ENCODE measurements around the gene ATL3.
A peak's percentile ranks its signal among the peaks of the same experiment; 100 is the strongest.
"Not testable (repeated sequence)": the region's sequence is repeated elsewhere in the genome, so short reads cannot be mapped to it uniquely, and the experiment has no call there.

ATL3 gene

DNA sequence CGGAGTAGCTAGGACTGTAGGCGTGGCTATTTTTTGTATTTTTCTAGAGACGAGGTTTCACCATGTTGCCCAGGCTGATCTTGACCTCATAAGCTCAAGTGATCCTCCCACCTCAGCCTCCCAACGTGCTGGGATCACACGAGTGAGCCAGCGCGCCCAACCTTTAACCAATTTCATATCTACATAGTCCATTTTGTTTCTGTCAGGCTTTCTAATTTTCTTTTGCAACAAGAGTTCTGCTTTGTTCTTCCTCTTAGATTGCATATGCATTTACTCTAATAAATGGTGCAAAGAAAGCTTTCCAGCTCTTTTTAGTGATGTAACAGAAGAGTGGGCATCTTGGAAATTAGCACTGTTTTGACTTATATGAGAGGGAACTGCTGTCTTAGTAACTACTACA is 23.4 kb upstream of the ATL3 start:
- no peak overlapping the region for H3K4me3 ChIP-seq (ENCODE audit: low read depth in 1 of 2, low read length in 2 of 2)
- no peak overlapping the region for H3K9ac ChIP-seq (ENCODE audit: low read depth, low read length)
- peaks cover 46% of the 10 kb centered on the region for H4K20me1 ChIP-seq (ENCODE audit: insufficient read depth, low read length)
- peaks cover 4% of the 10 kb centered on the region; the same call in 1 of the 2 replicates for H3K4me1 ChIP-seq (ENCODE audit: insufficient read depth, low read length)
- no peak overlapping the region for H3K27ac ChIP-seq (ENCODE audit: low read length)
- ATAC-seq (ENCODE audit: insufficient read depth, low read depth): no peak
- no peaks in the 10 kb centered on the region for H3K27me3 ChIP-seq (ENCODE audit: insufficient read depth, low read length, poor library complexity)
- H3K4me2 ChIP-seq (ENCODE audit: insufficient read depth, low read length): no peak overlapping the region
- no peak for DNase-seq
- peaks cover 95% of the 10 kb centered on the region for H3K79me2 ChIP-seq (ENCODE audit: insufficient read depth, low read length)
- H3K36me3 ChIP-seq (ENCODE audit: insufficient read depth, low read length): peaks cover 10% of the 10 kb centered on the region; the same call in 1 of the 2 replicates
- H2AFZ ChIP-seq (ENCODE audit: low read depth, low read length): no peak overlapping the region
- no peak for TF ChIP-seq EZH2 (IDR thresholded peaks at IDR 0.05; ENCODE audit: borderline replicate concordance, low read depth, low read length, severe bottlenecking)
- TF ChIP-seq, protein P1, sequence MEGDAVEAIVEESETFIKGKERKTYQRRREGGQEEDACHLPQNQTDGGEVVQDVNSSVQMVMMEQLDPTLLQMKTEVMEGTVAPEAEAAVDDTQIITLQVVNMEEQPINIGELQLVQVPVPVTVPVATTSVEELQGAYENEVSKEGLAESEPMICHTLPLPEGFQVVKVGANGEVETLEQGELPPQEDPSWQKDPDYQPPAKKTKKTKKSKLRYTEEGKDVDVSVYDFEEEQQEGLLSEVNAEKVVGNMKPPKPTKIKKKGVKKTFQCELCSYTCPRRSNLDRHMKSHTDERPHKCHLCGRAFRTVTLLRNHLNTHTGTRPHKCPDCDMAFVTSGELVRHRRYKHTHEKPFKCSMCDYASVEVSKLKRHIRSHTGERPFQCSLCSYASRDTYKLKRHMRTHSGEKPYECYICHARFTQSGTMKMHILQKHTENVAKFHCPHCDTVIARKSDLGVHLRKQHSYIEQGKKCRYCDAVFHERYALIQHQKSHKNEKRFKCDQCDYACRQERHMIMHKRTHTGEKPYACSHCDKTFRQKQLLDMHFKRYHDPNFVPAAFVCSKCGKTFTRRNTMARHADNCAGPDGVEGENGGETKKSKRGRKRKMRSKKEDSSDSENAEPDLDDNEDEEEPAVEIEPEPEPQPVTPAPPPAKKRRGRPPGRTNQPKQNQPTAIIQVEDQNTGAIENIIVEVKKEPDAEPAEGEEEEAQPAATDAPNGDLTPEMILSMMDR (IDR thresholded peaks at IDR 0.05; ENCODE audit: borderline replicate concordance, extremely low read depth, low read length, poor library complexity, severe bottlenecking): no peak
- no peaks in the 10 kb centered on the region for H3K9me3 ChIP-seq (ENCODE audit: insufficient read depth, low read length, severe bottlenecking)

DNA sequence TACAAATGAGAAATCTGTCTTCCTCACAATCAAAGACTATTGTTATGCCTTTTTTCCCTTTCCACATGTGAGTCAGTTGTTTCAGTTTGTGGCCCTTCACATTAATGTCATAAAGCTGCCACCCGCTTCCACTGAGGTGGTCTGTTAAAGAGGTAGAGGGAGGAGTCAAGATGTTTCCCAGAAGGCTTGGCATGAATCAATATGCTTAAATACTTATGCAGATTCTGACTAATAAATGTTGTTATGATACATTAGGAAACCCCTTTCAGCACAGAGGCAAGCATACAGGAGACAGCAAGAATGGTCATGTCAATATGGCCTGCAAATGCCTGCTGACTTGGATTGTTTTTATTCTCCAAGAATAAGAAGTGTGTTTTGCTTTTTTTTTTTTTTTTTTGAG is 16.7 kb upstream of the ATL3 start:
- Histone ChIP-seq H3K4me1 (ENCODE audit: insufficient read depth, low read length) (peaks cover 63% of the 10 kb centered on the region), H3K36me3 (ENCODE audit: insufficient read depth, low read length) (peaks cover 15% of the 10 kb centered on the region; the same call in 1 of the 2 replicates), H3K9me3 (ENCODE audit: insufficient read depth, low read length, severe bottlenecking) (no peaks in the 10 kb centered on the region), H3K27ac (ENCODE audit: low read length) (no peak overlapping the region), H2AFZ (ENCODE audit: low read depth, low read length) (no peak overlapping the region), H3K79me2 (ENCODE audit: insufficient read depth, low read length) (peaks cover 97% of the 10 kb centered on the region), H3K4me2 (ENCODE audit: insufficient read depth, low read length) (peak overlapping the region; percentile 6; the same call in 1 of the 2 replicates), H3K4me3 (ENCODE audit: low read depth in 1 of 2, low read length in 2 of 2) (no peak overlapping the region), H3K27me3 (ENCODE audit: insufficient read depth, low read length, poor library complexity) (no peaks in the 10 kb centered on the region), H4K20me1 (ENCODE audit: insufficient read depth, low read length) (peaks cover 47% of the 10 kb centered on the region), H3K9ac (ENCODE audit: low read depth, low read length) (no peak overlapping the region)
- no peak for DNase-seq
- ATAC-seq (ENCODE audit: insufficient read depth, low read depth): no peak
- TF ChIP-seq, protein P1 (IDR thresholded peaks at IDR 0.05; ENCODE audit: borderline replicate concordance, extremely low read depth, low read length, poor library complexity, severe bottlenecking): no peak
- no peak for TF ChIP-seq EZH2 (IDR thresholded peaks at IDR 0.05; ENCODE audit: borderline replicate concordance, low read depth, low read length, severe bottlenecking)

DNA sequence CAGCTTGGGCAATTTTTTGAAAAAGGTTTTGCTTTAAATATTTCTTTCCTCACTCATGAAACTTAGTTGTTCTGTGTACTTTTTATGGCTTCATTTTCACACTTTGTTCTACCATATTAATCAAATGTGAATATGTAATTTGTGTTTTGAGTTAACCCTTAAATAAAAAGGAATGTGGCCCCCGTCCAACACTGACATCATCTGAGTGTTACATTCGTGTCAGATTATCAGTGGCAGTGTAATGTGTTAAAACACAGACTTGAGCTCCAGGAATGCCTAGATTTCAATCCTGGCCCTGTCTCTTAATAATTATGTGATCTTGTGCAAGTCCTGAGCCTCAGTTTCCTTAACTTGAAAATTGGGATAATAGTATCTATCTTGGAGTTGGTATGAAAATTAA is 15.8 kb upstream of the ATL3 start:
- ATAC-seq (ENCODE audit: insufficient read depth, low read depth) (no peak), DNase-seq (no peak)
- Histone ChIP-seq H3K27me3 (ENCODE audit: insufficient read depth, low read length, poor library complexity) (no peaks in the 10 kb centered on the region), H3K9me3 (ENCODE audit: insufficient read depth, low read length, severe bottlenecking) (no peaks in the 10 kb centered on the region), H3K4me3 (ENCODE audit: low read depth in 1 of 2, low read length in 2 of 2) (no peak overlapping the region), H2AFZ (ENCODE audit: low read depth, low read length) (no peak overlapping the region), H3K4me1 (ENCODE audit: insufficient read depth, low read length) (peaks cover 69% of the 10 kb centered on the region), H3K4me2 (ENCODE audit: insufficient read depth, low read length) (no peak overlapping the region), H4K20me1 (ENCODE audit: insufficient read depth, low read length) (peaks cover 51% of the 10 kb centered on the region), H3K79me2 (ENCODE audit: insufficient read depth, low read length) (peaks cover 98% of the 10 kb centered on the region), H3K9ac (ENCODE audit: low read depth, low read length) (no peak overlapping the region), H3K36me3 (ENCODE audit: insufficient read depth, low read length) (peaks cover 15% of the 10 kb centered on the region; the same call in 1 of the 2 replicates), H3K27ac (ENCODE audit: low read length) (no peak overlapping the region)
- TF ChIP-seq, protein P1 (IDR thresholded peaks at IDR 0.05; ENCODE audit: borderline replicate concordance, extremely low read depth, low read length, poor library complexity, severe bottlenecking): no peak

DNA sequence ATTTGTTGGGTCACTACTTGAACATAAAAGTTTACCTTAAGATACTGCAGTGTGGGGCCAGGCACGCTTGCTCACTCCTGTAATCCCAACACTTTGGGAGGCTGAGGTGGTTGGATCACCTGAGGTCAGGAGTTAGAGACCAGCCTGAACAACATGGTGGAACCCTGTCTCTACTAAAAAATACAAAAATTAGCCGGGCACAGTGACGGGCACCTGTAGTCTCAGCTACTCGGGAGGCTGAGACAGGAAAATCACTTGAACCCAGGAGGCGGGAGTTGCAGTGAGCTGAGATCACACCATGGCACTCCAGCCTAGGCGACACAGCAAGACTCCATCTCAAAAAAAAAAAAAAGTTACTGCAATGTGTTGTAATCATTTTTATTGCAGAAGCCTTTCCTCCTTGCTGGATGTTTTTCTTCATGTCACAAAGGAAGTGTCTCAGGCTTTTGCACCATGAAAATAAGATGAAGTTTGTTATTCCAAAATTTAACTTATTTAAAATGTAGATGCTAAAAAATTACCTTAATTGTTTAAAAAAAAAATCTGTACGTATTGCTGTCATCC is 14.1 kb upstream of the ATL3 start:
- Histone ChIP-seq H3K9ac (ENCODE audit: low read depth, low read length) (peak overlapping the region; percentile 9; the same call in 1 of the 2 replicates), H4K20me1 (ENCODE audit: insufficient read depth, low read length) (peaks cover 40% of the 10 kb centered on the region), H3K4me1 (ENCODE audit: insufficient read depth, low read length) (peaks cover 78% of the 10 kb centered on the region), H3K4me2 (ENCODE audit: insufficient read depth, low read length) (peak overlapping the region; percentile 39; the same call in 1 of the 2 replicates), H3K79me2 (ENCODE audit: insufficient read depth, low read length) (peaks cover 87% of the 10 kb centered on the region)
- not testable (repeated sequence) for H3K27me3 ChIP-seq (ENCODE audit: insufficient read depth, low read length, poor library complexity); H3K36me3 ChIP-seq (ENCODE audit: insufficient read depth, low read length); H3K9me3 ChIP-seq (ENCODE audit: insufficient read depth, low read length, severe bottlenecking); H2AFZ ChIP-seq (ENCODE audit: low read depth, low read length); H3K27ac ChIP-seq (ENCODE audit: low read length); H3K4me3 ChIP-seq (ENCODE audit: low read depth in 1 of 2, low read length in 2 of 2); ATAC-seq (ENCODE audit: insufficient read depth, low read depth); DNase-seq
